GM15510 (cell line): Measurements from ENCODE around the gene TSHZ2.

Experiments
- POLR2A ChIP-seq: IDR thresholded peaks from 3 replicates; pipeline ENCODE4 v1.6.1; 2011; ENCODE audit warnings: borderline replicate concordance; ENCODE audit not compliant: insufficient read length; ENCODE audit errors: extremely low read depth

The TSHZ2 gene

DNA sequence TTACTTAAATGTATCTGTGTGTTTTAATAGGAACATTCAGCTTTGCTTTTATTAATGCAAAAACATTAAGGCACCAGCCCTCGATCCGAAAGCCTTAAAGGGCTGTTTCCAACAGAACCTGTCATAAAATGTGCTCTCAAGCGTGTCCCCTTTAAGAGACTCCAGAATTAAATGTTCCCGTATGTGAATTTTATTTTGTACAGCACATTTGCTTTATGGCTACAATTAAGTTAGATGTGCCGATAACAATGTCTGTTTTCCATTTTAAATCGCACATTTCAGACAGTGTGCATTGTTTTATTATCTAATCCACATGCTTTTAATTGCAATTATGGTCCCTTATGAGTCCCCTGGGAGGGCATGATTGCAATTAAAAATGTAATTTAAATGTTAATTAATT, 198.9 kb downstream of the TSHZ2 start:
- no peak for TF ChIP-seq POLR2A

DNA sequence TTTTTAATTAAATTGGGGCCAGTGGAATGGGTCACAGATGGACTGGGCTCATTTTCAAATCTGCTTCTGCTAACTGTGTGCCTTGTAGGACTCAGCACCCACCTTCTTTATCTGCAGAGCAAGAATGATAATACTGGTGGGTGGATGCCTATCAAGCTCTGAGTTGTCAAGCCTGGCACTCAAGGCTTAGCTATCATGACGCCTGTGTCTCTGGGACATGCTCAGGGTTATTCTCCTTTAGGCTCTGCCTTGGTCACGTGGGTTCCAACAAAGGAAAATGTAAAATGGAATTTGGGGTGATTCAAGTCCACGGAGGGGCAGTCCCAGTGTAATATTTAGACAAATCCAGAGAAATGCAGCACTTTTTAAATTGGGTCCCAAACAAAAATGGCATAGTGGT, 202.3 kb downstream of the TSHZ2 start:
- no peak for TF ChIP-seq POLR2A

DNA sequence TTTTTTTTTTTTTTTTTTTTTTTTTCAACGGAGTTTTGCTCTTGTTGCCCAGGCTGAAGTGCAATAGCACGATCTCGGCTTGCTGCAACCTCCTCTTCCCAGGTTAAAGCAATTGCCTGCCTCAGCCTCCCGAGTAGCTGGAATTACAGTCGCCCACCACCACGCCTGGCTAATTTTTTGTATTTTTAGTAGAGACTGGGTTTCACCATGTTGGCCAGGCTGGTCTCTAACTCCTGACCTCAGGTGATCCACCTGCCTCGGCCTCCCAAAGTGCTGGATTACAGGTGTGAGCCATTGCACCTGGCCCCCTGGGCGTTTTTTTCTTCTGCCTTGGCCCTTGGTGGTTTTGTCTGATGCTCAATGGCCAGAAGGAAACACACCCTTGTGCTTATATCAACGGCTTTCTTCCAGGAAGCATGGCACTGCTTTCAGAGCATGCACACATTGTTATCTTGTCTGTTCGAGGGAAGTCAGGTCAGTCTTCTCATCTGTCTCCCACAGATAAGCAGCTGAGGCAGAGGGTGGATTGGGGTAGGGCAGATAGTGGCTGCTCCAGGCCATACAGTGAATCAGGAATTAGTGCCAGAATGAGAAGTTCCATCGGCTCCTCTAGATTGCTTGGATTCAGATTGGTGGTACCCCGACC, 203.1 kb downstream of the TSHZ2 start:
- no peak for TF ChIP-seq POLR2A

DNA sequence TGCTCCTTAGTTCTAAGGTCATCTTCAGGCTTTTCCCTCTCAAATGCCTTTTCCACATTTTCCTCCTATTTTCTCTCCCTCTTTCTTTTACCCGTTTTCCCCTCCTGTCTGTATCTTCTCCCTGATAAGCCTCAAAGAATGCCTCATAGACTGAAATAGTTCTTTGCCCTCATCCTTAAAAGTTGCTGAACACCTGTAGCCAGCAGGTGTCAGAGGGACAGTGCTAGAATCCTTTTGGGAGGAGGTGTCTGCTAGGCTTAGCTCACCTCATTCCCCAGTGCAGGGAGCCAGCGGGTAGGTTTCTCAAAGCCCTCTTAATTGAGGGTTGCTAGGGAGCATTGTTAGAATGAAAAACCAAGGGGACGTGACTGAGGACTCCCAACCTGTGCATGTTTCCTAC, 204.0 kb downstream of the TSHZ2 start:
- no peak for TF ChIP-seq POLR2A

DNA sequence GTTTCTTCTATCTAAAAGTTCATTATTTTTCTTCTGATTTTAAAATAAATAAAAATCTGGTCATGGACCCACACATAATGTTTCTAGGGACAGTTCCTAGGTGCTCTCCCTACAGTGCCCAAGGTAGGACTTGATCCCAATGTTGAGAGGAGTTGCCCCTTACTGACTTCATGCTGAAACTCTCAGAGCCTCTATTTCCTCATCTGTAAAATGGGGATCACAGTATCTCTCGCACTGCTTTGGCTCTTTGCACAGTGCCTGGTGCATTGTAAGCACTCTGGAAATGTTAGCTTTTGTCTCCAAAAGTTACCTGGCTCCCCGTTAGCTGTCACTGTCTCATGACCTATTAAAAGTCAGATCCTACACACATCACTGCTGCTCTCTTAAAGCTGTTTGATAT, 205.5 kb downstream of the TSHZ2 start:
- no peak for TF ChIP-seq POLR2A

DNA sequence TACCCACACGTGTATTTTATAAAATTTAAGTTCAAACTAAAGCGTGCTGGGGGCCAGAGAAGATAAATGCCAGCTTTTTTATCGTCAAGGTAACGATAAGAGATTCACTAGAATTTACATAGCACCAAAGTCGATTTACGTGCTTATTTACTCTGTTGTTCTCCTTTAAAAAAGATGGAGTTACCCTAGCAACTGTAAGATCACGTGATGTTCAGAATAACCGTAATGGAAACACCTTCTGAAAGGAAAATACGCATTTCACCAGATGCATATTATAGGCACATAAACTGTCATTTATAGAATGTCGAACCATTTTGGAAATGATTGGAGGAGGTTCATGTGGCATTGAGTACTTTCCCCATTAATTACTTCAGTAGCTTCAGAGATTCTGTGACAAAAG, 207.6 kb downstream of the TSHZ2 start:
- TF ChIP-seq POLR2A: no peak

DNA sequence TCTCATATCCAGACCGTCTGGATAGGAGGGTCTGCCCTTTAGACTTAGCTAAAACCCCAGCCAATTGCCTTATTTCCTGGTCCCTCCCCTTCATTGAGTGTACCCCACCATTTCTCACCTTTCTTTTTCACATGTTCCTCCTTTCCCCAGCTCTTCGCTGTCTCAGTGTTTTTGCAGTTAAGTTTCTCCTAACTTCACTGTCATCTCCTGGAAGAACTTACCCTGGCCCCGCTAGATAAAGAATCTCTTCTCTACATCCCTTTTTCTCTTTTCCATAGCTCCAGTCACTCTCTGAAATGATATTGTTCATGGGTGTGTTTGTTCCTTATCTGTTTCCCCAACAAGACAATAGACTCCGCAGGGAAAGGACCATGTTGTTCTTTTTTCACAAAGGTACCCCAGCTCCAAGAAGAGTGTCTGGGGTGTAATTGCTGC, 208.8 kb downstream of the TSHZ2 start:
- TF ChIP-seq POLR2A: no peak

DNA sequence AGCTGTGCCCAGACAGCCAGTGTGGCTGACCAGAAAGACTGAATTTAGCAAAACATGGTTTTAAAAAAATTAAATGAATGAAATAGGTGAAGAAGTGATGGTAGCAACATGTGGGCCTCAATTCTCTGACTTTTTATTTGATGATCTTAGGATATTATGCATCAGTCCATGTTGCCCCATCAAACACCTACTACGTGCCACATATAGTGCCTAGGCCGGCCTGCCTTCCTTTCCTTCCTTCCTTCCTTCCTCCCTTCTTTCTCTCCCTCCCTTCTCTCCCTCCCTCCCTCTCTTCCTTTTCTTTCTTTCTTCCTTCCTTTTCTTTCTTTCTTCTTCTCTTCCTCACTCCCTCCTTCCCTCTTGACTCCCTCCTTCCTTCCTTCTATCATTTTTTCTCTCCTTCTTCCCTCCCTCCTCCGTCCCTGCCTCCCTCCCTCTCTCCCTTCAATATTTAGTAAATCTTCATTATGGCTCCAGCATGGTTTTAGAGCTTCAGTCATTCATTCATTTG, 209.8 kb downstream of the TSHZ2 start:
- no peak for TF ChIP-seq POLR2A

DNA sequence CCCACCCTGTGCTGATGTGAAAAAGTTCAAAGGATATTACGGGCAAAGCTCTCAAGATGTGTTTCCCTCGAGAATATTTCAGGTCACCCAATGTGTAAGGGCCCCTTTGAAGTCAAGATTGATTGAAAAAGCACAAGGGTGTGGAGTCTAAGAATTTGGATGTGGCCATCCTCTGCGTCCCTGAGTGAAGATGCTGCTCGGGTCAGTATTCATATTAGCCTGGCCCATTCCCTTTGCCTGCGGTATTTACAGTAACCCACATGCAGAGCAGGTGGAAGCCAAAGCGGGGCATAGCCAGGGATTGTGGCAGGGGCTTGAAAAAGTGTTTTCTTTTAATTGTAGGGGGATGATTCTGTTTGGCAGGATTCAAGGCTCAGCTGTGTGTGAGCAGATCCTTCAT, 211.0 kb downstream of the TSHZ2 start:
- no peak for TF ChIP-seq POLR2A

DNA sequence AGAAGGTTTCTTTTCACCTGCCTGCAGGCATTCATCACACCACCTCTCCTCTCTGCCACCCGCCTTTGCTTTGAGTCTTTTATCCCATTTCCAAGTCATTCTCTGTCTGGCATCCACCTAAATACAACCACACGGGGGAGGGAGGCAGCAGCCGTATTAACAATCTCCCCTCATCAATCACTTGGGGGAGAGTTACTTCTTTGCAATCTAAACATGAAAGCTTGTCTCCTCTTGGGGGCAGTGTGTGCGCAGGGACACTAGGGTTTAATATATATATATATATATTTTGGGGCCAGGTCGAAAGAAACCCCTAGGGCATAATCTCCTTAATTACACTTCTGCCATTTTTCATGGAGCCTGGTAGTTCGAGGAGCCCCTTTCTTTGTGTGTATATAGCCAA, 214.5 kb downstream of the TSHZ2 start:
- TF ChIP-seq POLR2A: no peak

DNA sequence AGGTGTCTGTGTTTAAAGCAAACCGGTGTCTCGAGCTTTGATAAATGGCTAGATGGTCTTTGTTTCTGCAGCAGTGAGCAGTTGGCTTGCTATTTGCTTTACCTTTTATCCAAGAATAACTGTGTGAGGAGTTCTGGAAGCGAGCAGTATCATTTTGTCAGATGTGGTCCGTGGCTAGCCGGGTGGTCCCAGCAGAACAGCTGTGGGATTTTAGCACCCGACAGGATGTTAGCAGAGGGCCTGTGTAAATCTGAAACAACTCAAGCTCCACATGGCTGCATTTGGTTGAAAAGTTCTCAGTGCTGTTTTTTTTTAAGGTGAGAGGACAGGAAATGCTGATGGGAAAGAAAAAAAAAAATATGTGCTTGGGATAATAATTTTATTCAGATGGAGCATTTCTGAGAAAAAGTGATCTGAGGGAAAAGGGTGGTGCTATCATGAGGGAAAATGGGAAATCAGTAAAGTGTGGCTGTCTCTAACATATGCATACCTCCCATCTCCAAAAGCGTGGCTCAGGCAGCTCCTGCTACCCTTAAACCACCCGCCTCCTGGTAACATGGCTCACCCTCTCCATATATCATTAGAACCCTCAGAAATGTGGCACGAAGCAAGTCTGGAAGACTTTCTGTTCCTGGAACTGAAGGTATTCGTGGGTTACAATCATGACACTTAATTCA, 215.4 kb downstream of the TSHZ2 start:
- TF ChIP-seq POLR2A: no peak

DNA sequence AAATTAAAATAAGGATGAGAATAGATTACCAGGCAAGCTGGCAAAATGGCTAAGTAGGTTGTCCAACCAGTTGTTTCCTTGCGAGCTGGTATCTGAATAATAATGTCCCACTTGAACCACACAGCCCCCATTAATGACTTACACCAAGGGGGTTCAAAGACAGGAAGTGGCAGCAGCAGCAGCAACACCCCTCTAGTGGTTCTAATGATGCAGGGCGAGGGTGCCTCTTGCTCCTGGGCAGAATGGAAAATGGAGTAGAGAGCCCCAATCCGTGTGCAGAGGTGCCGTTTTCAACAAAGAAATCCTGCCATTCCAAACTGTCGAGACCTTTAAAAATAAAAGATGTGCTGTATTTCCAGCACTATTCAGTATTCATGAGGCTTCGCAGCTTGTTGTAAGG, 218.1 kb downstream of the TSHZ2 start:
- no peak for TF ChIP-seq POLR2A

DNA sequence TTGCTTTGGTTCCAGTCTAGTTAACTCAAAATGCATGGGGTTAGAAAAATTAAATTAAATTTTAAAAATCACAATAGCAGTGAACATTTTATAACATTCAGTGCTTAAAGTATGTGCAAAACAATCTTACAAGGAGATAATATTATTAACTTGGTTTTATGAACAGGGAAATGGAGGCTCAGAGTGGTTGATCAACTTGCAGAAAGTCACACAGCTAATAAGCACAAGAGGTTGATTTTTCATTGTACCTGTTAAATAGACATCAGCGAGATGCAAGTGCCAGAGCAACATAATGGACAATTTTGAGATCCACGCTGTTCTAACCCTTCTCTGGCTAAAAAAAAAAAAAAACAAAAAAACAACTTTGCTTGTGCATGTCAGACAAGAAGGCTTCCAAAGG, 219.8 kb downstream of the TSHZ2 start:
- TF ChIP-seq POLR2A: no peak

DNA sequence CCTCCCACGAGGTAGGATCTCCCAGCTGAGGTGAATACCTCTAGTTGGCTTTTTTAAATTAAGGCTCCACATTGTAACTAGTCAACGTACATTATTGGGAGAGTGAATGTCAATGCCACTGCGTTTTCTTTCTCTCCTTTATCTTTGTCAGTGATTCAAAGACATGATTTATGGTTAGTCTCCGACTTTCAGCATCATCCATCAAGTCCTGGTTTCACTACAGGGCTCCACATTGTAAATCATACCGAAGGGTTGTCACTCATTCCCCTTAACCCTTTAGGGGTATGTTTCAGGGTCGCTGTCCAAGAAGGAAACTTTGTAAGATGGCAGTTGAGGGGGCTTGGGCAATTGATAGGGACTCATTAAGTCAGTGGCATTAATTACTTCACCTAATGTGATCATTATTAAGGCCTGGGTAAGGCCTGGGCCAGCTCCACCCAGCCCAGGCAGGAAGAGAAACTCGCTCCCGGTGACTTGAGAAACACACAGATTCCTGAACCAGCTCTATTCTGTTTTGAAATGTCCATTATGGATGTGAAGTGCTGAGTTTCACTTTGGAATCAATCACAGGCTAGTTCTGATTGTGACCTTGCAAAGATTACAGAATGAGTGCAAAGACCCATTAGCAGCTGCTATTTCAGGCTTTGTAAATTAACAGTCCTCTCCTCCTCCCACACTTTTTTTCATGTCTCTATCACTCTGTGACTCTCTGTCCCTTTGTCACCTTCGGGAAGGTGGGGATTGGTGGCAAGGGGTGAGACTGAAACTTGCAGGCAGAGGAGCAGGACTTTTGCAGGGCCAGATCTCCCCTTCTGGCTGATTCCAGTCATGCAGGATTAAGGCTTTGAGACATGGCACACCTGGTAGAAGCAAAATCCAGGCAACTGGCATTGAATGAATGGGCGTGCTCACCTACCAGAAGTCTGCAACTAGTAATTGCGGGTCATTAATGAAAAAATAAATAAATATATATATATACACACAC, 222.4 kb downstream of the TSHZ2 start:
- no peak for TF ChIP-seq POLR2A

DNA sequence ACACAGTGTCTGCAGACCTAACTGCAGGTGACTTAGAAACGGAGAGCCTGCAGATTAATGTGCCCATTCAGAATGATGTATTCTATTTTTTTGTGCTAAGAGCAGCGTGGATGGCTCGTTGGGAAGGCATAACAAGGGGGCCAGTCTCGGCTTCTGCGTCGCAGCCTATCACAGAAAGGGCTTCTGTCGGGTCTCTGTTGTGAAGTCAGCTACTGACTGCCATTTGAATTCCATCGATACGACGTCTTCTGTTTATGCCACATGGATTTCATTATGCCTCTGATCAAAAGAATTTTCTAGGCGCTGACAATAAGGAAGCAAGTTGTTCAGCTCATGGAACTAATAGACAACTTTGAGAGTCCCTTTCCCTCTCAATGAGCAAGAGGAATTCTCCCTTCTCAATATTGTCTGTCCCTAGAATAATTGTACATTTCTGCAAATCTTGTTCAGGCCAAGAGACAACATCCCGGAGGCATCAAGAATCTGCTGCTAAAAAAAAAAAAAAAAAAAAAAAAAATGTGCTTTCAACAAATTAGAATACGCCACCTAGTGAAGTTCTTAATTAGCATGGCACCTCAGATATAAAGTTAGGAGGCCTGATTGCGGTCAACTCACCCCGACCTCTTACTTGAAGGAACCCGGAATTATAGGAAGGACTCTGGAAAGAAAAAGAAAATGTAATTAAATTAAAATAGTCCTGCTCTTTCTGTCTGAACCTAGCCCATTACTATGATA, 223.9 kb downstream of the TSHZ2 start:
- no peak for TF ChIP-seq POLR2A

DNA sequence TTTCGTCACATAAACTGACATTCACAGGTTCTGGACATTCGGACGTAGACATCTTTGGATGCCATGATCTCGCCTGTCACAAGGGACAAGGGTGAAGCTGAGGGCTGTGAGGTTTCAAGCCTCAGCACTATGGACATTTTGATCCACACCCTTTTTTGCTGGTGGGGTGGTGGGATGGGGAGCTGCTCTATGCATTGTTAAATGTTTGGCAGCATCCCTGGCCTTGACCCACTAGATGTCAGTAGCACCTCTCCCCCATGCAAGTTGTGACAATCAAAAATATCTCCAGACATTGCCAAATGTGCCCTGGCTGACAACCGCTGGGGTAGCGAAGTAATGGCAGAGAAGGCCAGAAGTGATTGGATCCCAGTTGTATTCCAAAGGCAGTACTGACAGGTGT, 229.4 kb downstream of the TSHZ2 start:
- TF ChIP-seq POLR2A: no peak

DNA sequence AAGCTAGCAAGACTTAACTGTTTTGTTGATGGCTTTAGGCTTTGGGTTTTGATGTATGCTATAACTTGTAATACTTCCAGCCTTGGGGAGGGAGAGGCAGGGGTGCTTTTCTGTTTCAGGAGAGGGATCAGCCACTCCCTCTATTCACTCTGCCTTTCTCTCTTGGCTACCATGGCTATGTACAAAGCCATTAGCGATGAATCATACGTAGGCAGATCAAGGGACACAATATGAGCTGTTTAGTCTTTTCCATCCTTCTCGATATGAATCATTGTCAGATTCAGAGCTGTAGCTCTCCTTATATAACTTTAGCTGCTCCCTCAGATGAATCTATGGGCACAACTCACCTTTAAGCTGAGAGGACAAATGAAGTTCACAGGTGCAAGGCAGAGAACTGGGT, 230.6 kb downstream of the TSHZ2 start:
- TF ChIP-seq POLR2A: no peak
